GM19025 (cell line): ENCODE data around the gene OSCP1.
"Not testable (repeated sequence)": the region's sequence is repeated elsewhere in the genome, so short reads cannot be mapped to it uniquely, and the experiment has no call there.

Experiments
- ATAC-seq: cut with Tn5 transposase; IDR thresholded peaks from one replicate; pipeline ENCODE4 v1.9.1; 2021; ENCODE audit warnings: mild to moderate bottlenecking, low read depth, moderate library complexity; ENCODE audit not compliant: unreplicated experiment

OSCP1 gene, protein sequence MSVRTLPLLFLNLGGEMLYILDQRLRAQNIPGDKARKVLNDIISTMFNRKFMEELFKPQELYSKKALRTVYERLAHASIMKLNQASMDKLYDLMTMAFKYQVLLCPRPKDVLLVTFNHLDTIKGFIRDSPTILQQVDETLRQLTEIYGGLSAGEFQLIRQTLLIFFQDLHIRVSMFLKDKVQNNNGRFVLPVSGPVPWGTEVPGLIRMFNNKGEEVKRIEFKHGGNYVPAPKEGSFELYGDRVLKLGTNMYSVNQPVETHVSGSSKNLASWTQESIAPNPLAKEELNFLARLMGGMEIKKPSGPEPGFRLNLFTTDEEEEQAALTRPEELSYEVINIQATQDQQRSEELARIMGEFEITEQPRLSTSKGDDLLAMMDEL

DNA sequence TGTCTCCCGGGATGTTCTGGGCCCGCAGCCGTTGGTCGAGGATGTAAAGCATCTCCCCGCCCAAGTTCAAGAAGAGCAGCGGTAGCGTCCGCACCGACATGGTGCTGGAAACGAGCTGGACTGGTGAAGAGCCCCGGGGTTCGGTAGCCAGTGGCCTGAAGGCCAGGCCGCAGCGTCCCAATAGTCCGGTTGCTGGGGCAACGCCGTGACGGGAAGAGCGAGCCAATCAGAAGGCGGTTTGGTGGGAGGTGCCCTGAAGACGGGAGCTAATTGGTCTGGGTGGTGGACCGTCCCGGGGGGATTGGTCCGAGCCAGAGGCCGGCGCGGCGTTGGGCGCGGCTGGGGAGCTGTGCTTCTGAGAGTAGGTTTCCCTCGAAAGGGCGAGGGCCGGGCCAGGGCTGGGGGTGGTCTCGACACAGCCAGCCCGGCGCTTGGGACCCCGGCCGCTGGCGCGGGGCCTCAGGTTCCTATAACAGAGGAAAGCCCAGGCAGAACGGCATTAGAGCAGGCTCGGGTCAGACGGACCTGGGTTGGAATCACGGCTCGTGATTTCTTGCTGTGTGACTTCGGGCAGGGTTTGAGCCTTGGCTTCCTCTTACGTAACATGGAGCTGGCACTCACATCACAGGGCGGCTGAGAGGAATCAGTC, at the start of gene OSCP1:
TSS of gene OSCP1 (minus strand) at position 182 of the 649 bp plus-strand sequence. CDS start at position 100, 82 bp downstream.
- peak; percentile 99 for ATAC-seq

DNA sequence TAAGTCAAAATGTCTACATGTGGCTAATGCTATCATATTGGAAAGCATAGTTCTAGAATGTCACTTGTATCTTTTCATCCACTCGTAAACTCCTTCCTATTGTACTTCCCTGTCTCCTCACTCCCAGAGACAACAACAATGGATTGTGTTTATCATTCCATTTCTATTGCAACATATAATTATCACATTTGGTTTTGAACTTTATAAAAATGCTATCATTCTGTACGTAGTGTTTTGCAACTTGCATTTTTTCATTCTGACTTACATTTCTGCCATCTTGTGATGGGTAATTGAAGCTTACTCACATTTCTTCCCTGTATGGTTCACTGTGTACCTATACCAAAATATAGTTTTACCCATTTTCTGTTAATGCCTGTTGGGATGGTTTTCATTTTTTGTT, 47.0 kb upstream of the OSCP1 start:
- no peak for ATAC-seq

DNA sequence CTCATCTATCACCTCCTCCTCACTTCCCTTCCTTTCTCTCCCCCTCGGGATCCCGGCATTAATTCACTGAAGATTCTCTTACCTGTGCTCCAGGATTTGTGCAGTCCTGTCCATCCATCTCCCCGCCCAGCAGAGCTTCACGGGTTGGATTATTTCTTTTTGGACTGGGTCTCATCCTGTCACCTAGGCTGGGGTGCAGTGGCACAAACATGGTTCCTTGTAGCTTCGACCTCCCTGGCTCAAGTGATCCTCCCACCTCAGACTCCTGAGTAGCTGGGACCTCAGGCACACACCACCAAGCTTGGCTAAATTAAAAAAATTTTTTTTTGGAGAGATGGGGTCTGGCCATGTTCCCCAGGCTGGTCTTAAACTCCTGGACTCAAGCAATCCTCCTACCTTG, 44.7 kb upstream of the OSCP1 start:
- ATAC-seq: no peak

DNA sequence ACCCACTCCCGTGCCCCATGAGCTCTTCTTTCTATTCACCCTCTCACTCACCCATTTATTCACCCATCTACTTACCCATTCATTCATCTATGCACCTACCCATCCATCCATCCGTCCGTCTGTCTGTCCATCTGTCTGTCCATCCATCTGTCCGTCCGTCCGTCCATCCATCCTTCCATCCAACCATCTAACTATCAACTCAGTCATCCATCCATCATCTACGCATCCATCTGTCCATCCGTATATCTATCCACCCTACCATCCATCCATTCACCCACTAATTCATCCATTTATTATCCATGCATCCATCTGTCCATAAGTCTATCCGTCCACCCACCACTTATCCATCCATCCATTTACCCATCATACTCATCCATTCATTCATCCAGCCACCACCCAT, 43.3 kb upstream of the OSCP1 start:
- no peak for ATAC-seq

DNA sequence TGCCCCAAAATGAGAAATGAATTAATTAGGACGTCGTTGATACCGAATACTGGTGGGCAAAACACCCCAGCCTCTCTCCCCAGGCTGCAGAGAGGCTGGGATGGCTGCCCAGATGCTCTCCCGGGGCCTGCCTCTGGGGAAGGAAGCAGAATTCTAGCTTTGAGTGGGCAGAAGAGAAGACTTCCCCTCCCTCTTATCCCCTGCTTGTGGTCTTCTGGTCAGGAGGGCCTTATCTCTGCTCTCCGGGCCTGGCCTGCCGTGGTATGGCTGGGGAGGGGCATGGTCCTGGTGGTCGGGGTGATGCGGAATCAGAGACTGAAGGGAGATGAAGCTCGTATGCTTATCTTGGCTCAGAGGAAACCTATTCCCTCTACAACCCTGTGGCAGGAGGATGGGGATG, 42.2 kb upstream of the OSCP1 start:
- ATAC-seq: no peak

DNA sequence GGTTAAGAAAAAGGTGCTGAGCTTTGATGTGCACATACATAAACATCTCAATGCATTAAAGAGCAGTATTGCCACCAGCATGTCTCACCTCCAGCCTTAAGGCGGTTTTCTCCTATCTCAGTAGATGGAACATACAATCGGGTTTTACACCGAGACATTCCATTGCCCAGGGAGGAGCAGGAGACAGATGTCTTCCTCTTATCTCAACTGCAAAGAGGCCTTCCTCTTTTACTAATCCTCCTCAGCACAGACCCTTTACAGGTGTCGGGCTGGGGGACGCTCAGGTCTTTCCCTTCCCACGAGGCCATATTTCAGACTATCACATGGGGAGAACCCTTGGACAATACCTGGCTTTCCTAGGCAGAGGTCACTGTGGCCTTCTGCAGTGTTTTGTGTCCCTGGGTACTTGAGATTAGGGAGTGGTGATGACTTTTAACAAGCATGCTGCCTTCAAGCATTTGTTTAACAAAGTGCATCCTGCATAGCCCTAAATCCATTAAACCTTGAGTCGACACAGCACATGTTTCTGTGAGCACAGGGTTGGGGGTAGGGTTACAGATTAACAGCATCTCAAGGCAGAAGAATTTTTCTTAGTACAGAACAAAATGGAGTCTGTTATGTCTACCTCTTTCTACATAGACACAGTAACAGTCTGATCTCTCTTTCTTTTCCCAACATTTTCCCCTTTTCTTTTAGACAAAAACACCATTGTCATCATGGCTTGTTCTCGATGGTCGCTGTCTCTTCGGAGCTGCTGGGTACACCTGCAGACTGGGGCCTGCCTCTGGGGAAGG, 39.2 kb upstream of the OSCP1 start:
- ATAC-seq: not testable (repeated sequence)

DNA sequence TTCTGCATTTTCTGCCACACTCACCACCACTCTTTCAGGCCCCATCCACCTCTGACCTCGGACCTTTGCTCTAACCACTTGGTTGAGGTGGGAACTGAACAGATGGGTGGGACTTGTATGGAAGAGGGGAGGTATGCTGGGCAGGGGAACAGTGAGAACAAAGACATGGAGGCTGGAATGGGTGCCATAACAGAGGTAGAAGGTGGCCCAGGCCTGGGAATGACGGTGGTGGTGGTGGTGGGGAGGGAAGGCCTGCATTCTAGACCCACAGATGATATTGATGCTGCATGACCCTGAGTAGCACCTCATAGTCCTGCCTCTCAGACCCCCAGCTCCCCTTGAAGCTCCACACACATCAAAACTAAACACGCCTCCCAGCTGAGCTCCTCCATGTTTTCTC, 37.7 kb upstream of the OSCP1 start:
- ATAC-seq: no peak

DNA sequence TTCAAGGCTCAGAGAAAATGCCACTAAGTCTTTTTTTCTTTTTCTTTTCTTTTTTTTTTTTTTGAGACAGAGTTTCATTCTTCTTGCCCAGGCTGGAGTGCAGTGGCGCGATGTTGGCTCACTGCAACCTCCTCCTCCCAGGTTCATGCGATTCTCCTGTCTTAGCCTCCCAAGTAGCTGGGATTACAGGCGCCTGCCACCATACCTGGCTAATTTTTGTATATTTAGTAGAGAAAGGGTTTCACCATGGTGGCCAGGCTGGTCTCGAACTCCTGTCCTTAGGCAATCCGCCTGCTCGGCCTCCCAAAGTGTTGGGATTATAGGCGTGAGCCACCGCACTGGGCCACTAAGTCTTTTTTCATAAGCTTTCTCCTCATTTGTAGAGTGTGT, 37.1 kb upstream of the OSCP1 start:
- not testable (repeated sequence) for ATAC-seq

DNA sequence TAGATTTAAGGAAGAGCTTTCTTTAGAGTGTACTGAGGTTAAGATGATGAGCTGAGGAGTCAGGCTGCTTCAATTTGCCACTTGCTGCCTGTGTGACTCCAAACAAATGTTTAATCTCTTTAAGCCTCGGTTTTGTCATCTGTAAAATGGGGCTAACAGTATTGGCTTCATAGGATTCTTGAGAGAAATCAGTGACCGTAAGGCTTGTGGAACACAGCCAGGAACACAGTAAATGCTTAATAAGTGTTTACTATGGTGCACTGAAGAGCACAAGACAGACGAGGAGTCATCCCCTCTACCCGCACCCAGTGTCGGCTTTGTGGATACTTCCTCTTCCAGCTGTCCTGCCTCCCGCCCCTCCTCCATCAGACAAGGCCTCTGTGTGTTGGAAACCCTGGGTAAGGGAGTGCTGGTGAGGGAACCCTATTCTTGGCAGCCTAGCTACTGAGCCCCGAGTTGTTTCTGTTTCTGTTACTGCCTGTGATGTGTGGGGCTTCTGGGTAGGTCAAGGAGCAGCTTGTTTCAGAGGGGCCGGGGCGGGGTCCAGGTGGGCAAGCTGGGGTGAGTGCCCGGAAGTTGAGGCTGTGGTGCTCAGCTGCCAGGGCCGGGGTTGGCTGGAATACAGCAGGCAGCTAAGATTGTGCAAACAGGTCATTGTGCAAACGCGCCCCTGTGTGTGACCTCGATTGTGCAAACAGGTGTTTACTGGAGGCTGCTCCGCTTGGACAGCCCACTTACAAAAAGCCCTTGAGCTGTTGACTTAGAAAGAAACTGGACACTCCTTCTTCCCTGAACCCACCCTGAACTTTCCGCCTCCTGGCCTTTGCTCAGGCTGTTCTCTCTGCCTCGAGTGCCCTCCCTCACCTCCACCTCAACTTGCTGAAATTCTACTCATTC, 36.4 kb upstream of the OSCP1 start:
- ATAC-seq: no peak

DNA sequence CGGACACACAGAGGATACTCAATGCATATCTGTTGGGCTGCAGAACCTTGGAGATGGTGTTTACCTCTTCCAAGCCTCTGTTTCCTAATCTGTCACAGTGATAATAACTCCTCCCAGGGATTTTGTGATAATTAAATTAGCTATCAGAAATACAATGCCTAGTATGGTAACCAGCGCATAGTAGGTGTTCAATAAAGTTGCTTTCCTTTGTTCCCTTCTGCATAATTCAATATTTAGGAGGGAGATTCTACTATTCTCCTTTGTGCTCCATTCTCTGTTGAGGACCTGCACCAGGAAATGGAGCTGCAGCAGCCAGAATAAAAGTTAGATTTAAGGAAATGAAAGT, 35.8 kb upstream of the OSCP1 start:
- no peak for ATAC-seq

DNA sequence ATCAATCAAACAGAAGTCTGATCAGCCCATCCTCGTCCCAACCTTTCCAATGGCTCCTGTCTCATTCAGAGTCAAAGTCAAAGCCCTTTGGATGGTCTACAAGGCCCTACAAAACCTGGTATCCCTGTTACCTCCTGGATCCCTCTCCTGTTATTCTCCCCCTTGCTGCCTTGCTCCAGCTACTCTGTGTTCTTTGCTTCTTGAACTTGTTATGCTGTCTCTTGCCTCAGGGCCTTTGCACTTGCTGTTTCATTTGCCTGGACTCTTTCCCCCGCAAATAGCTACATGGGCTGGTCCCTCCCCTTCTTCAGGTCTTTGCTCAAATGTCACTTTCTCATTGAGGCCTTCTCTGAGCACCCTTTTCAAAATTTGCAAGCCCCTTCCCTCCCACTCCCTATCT, 33.8 kb upstream of the OSCP1 start:
- no peak for ATAC-seq

DNA sequence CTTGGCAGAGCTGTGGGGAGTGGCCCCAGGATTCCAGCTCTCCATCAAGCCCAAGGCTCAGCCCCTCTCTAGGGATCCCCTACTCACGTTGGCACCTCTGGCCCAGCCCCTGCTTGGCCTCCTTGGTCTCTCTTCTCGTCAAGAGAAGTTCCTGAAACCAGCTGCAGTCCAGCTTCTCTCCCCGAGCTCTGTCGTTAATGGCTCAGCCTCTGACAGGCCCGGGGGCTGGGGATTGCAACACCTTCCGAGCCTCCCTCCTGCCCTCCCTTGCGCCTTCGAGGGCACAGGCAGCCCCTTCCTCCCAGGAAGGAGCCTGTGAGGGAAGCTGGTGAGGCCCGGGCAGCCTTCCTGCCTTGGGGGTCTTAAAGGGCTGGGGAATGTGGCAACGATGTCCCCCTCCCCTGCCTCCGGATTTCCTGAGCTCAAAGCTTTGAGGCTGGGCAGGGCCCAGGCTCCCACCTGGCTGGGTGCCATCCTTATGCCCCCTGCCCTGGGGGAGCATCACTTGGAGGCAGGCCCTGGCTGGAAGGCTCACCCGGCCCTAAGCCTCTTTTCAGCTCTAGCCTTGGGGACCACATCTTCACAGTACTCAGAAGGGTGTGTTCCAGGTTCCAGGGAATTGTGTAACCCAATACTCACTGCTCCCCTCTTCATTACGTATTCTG, 32.6 kb upstream of the OSCP1 start, which contains the start of gene CSF3R:
TSS of gene CSF3R (minus strand) at position 190 of the 665 bp plus-strand sequence. CDS start 3,417 bp downstream, outside the sequence.
- no peak for ATAC-seq

DNA sequence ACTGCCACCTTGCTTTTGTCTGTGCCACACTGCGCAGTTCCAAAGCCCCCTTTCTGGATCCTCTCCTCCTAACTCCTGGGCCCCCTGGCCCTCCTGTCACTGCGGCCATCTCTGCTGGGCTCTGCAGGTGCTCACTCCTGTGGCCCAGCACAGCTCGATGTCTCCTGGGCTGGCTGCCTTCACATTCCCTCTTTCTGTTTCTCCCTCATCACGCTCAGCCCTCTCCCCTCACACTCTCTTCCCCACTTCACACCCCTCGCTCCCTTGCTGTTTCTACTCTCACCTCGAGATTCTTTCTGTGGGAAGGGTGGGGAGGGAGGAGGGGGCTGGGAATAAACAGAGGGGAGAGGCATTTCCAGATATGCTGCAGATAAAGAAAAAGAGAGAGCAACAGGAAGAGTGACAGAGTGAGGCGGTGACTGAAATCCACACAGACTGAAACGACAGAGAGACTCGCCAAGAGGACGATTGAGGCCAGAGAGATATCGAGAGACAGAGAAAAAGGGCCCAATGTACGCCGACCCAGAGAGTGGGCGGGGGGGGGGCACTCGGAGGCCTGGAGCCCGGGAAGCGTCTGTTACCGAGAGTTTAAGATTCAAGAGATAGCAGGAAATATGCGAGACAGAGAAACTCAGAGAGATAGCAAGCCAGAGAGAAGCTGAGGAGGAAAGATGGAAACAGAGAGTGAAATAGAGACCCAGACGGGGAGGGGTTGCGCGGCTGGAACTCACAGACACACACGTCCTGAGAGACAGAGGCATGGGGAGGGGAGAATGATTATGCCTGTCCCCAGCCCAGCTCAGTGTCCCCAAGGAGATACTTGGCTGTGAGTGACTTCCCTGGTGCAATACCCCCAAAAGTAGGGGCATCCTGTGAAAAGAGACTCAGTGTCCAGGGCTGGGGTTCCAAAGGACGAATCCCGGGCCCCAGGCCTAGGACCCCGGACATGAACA, 31.8 kb upstream of the OSCP1 start:
- ATAC-seq: no peak

DNA sequence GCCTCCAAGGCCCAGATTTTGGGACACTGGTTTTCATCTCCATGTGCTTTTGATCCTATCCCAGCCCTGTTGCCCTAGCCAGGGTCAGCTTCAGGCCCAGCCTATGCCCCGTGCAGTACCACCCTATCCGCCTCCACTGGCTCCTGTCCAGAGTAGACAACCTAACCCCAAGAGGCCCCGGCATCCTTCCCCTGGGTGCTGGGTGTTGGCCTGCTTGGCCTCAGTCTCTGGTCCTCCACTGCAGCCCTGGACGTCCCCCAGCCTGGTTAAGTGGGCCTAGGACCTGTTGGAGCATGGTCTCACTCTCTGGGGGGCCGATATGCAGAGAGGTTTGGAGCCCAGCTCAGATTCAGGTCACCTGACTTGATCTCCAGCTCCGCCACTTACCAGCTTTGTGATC, 30.8 kb upstream of the OSCP1 start:
- ATAC-seq: no peak

DNA sequence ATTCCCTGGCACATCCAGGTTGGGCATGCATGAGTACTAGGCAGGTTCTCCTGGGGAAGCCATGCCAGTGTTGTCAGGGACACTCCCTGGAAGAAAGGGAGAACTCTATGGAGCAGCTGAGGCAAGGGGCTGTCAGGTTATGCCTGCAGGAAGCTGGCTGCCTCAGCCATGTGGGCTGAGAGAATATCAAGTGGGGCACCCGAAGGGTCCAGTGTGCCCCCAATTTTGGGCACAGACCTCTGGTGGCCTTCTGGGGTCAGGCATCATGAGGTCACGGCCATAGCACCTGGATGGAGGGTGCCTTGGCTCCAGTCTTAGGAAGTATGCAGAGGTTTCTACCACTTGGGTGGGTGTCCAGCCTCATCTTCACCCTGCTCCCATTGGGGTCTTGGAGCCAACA, 29.9 kb upstream of the OSCP1 start:
- no peak for ATAC-seq

DNA sequence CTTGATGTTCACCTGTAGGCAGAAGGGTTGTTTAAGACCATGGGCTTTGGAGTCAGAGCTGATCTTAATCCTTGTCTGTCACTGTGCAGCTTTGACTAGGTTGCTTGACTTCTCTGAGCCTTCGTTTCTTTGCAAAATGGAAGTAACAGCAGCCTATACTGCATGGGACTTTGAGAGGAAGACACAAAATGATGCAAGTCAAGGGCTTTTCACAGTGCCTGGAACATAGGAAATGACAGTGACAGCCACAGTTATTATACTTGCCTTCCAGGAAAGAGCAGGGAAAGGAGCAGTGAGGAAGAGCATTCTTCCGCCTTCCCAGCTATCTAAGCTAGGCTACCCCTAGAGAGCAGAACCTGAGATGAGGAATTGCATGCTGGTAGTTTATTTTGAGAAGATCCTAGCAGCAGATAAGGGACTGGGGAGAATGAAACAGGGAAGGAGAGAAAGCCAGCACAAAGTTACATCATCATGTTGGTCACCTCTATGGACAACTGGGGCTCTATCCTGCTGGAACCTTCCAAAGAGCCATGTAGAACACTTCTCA, 29.3 kb upstream of the OSCP1 start:
- no peak for ATAC-seq

DNA sequence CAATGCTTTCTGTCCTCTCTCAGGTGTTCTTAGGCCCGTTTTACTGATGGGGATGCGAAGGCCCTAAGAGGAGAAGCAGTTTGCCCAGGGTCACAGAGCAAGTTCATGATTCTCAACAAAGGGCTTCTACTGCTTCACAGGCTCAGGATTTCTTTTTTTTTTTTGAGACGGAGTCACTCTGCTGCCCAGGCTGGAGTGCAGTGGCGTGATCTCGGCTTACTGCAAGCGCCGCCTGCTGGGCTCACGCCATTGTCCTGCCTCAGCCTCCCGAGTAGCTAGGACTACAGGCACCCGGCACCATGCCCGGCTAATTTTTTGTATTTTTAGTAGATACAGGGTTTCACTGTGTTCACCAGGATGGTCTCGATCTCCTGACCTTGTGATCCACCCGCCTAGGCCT, 27.4 kb upstream of the OSCP1 start:
- ATAC-seq: not testable (repeated sequence)

DNA sequence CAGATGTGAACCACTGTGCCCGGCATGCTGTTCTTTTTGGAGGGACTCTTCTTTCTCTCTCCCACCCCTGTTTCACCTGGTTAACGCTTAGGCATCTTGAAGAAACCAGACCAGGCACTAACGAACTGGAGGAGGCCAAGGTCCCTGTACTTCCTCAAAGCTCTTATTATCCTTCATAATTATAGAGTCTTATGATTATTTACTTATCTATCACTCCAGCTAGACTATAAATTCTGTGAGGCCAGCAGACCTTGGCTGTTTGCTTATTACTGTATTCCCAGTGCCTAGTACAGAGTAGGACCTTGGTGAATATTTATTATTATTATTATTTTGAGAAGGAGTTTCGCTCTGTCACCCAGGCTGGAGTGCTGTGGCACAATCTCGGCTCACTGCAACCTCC, 26.7 kb upstream of the OSCP1 start:
- no peak for ATAC-seq
